Measurements from ENCODE around the gene ENTPD3.

GRCh38 chr3:40452876-40453730 lies 66.1 kb downstream of the ENTPD3 start:
- TF ChIP-seq CTCF (IDR thresholded peaks at IDR 0.05) (no peak), POLR2A (IDR thresholded peaks at IDR 0.05) (peak; percentile 36)
